ENCODE data around the gene TAC1.

DNA sequence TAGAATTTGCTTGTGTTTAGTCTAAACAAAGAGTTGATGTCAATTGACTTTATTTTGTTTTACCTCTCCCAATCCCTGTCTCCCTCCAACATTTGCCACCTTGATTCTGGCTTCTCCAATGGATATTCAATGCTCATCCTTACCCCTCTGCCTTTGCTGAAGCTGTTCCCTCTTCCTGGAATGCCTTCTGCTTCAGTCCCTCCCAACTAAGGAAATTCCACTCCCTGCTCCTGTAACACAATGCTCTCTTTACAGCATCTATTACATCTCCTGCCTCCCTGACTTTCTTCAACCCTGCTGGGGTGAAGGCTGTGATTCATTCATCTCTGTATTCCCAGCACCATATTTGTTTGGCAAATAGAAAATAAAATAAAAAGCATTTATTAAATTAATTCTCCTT lies 34.5 kb upstream of the TAC1 start:
- TF ChIP-seq TAF1 (IDR thresholded peaks at IDR 0.05; ENCODE audit: low read depth) (no peak), YY1 (IDR thresholded peaks at IDR 0.05; ENCODE audit: low read depth) (no peak), EP300 (IDR thresholded peaks at IDR 0.05; ENCODE audit: borderline replicate concordance) (no peak), CREB1 (IDR thresholded peaks at IDR 0.05; ENCODE audit: low read depth) (no peak), TCF12 (IDR thresholded peaks at IDR 0.05; ENCODE audit: low read depth) (no peak)
- TF ChIP-seq, protein P1, sequence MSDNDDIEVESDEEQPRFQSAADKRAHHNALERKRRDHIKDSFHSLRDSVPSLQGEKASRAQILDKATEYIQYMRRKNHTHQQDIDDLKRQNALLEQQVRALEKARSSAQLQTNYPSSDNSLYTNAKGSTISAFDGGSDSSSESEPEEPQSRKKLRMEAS (IDR thresholded peaks at IDR 0.05) = no peak
- TF ChIP-seq, protein P2, sequence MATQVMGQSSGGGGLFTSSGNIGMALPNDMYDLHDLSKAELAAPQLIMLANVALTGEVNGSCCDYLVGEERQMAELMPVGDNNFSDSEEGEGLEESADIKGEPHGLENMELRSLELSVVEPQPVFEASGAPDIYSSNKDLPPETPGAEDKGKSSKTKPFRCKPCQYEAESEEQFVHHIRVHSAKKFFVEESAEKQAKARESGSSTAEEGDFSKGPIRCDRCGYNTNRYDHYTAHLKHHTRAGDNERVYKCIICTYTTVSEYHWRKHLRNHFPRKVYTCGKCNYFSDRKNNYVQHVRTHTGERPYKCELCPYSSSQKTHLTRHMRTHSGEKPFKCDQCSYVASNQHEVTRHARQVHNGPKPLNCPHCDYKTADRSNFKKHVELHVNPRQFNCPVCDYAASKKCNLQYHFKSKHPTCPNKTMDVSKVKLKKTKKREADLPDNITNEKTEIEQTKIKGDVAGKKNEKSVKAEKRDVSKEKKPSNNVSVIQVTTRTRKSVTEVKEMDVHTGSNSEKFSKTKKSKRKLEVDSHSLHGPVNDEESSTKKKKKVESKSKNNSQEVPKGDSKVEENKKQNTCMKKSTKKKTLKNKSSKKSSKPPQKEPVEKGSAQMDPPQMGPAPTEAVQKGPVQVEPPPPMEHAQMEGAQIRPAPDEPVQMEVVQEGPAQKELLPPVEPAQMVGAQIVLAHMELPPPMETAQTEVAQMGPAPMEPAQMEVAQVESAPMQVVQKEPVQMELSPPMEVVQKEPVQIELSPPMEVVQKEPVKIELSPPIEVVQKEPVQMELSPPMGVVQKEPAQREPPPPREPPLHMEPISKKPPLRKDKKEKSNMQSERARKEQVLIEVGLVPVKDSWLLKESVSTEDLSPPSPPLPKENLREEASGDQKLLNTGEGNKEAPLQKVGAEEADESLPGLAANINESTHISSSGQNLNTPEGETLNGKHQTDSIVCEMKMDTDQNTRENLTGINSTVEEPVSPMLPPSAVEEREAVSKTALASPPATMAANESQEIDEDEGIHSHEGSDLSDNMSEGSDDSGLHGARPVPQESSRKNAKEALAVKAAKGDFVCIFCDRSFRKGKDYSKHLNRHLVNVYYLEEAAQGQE (IDR thresholded peaks at IDR 0.05; ENCODE audit: low read depth) = no peak
